Duodenal mucosa (tissue), 2 donors: Measurements from ENCODE around the gene ATP5ME.

Source experiments
- H3K27ac ChIP-seq: one replicate; pipeline ENCODE4 v1.7.0; 2013; ENCODE audit warnings: low read depth, low read length
- H3K27me3 ChIP-seq, 2 donors: one replicate each; pipeline ENCODE4 v1.7.0; 2013; ENCODE audit warnings: low read length in 2 of 2, control low read depth in 1 of 2; ENCODE audit not compliant: insufficient read depth in 2 of 2, control insufficient read depth in 1 of 2
- H3K36me3 ChIP-seq, 2 donors: one replicate each; pipeline ENCODE4 v1.7.0; 2013; ENCODE audit warnings: low read length in 2 of 2, control low read depth in 1 of 2; ENCODE audit not compliant: insufficient read depth in 2 of 2, control insufficient read depth in 1 of 2
- H3K4me1 ChIP-seq, 2 donors: one replicate each; pipeline ENCODE4 v1.7.0; 2013; ENCODE audit warnings: low read length in 2 of 2, control low read depth in 1 of 2; ENCODE audit not compliant: insufficient read depth in 2 of 2, control insufficient read depth in 1 of 2
- H3K4me3 ChIP-seq, 2 donors: one replicate each; pipeline ENCODE4 v1.7.0; 2013; ENCODE audit warnings: low read length in 2 of 2, low read depth in 1 of 2
- H3K9ac ChIP-seq, 2 donors: one replicate each; pipeline ENCODE4 v1.7.0; 2013; ENCODE audit warnings: low read length in 2 of 2, low read depth in 1 of 2
- H3K9me3 ChIP-seq, 2 donors: one replicate each; pipeline ENCODE4 v1.7.0; 2013; ENCODE audit warnings: low read length in 2 of 2, control low read depth in 1 of 2; ENCODE audit not compliant: control insufficient read depth in 1 of 2

ATP5ME gene

DNA sequence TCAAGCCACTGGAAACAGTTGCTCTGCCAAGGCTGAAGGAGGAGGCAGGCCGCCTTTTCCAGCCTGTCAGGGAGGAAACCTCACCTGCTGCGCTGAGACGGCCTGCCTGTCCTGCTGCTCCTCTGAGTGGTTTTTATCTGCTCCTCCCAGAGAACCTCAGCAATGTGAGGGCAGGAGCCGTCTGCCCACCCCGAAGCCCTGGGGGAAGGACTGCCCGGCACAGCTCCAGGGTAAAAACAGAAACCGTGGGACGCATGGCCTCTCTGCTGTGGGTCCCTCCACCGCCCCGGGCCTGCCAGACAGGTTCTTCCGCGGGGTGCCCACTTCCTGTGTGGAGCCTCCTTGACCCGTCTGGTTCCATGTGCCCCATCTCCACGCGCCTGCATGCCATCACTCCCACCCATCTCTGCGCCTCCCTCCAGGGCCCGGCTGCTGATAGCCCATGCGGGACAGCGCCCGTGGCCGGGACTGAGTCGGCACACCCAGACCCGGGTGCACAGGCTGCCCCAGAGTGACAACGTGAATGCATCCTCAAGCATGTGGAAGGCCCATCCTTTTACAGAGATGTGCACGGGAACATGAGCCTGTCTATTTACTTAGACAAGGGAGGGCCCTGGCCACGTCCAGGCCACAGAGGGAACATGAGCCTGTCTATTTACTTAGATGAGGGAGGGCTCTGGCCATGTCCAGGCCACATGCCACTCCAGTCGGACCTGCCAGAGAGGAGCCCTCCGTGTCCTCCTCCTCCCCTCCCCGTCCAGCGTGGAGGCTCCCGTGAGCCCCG lies 18.9 kb upstream of the ATP5ME start:
- Histone ChIP-seq H3K4me3 (no peak overlapping the region), H3K36me3 (no peaks in the 10 kb centered on the region), H3K4me1 (peaks cover 16 to 17% of the 10 kb centered on the region in 2 donors), H3K9ac (no peak overlapping the region), H3K9me3 (no peaks in the 10 kb centered on the region), H3K27me3 (no peaks in the 10 kb centered on the region), H3K27ac (no peak overlapping the region)

DNA sequence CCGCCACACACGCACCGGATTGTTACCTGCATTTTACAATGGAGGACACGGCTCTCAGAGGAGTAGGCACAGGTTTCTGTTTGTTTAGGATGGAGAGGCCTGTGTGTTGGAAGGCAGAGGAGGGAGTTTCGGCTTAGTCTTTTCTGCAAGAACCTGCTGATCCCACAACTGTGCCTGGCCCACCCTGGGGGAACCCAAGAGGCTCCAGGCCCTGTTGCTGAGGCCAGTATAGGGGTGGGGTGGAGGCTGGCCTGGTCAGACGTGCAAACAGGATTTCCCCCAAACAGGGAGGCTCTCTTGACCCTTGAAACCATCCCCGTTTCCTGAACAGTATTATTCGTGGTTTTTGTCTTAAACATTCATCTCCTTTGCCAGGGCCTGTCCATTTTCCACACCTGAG lies 15.6 kb upstream of the ATP5ME start:
- H3K9me3 ChIP-seq = no peaks in the 10 kb centered on the region
- H3K27ac ChIP-seq = no peak overlapping the region
- H3K4me1 ChIP-seq = peaks cover 31 to 33% of the 10 kb centered on the region in 2 donors
- peak overlapping the region; percentile 58 to 60 for H3K9ac ChIP-seq
- peak overlapping the region; percentile 58 to 64 for H3K4me3 ChIP-seq
- H3K27me3 ChIP-seq = no peaks in the 10 kb centered on the region
- H3K36me3 ChIP-seq = no peaks in the 10 kb centered on the region

DNA sequence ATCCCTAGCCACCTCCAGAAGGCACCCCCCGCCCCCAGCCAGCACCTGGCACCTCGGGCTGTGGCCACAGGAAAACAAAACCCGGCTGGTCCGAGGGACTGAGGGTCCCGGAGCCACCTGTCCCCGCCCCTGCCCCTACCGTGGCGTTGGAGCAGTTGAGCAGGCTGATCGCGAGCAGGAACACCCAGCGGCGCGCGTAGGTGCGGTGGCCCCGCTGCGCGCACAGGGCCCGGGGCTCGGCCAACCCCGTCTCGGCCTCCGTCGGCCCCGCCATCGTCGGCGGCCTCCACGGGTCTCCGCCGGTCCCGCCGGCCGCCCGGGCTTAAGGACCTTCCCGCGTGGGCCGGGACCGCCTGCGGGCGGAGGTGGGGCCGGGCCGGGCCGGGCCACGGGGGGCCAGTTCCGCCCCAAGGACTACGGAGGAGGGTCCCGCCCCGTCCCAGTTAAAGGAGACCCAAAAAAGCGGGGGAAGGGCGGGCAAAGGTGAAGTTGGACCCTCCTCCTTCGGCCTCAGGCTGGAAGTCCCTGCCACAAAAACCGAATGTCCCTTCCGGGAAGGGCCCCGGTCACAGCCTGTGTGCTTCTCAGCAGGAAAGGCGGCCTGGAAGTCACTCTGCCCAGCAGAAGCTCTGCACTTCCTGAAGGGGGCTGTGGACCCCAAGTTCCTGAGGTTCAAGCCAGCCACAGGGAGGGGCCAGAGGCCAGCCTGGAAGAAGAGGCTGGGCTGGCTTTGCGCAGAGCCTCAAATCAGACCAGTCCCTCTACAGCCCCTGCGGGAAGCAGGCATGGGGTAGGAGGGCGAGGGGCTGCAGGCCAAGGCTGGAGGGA lies 15.0 kb upstream of the ATP5ME start, which contains the start of gene SLC49A3:
TSS of gene SLC49A3 (minus strand) at position 298 of the 828 bp plus-strand sequence. CDS start at position 274, 24 bp downstream.
- Histone ChIP-seq H3K36me3 (no peaks in the 10 kb centered on the region), H3K4me1 (peaks cover 33 to 36% of the 10 kb centered on the region in 2 donors), H3K4me3 (peak within 1 kb of the TSS; percentile 58 to 64), H3K9ac (peak within 1 kb of the TSS; percentile 58 to 60), H3K27ac (peak within 1 kb of the TSS; percentile 42), H3K9me3 (no peaks in the 10 kb centered on the region), H3K27me3 (no peaks in the 10 kb centered on the region)

DNA sequence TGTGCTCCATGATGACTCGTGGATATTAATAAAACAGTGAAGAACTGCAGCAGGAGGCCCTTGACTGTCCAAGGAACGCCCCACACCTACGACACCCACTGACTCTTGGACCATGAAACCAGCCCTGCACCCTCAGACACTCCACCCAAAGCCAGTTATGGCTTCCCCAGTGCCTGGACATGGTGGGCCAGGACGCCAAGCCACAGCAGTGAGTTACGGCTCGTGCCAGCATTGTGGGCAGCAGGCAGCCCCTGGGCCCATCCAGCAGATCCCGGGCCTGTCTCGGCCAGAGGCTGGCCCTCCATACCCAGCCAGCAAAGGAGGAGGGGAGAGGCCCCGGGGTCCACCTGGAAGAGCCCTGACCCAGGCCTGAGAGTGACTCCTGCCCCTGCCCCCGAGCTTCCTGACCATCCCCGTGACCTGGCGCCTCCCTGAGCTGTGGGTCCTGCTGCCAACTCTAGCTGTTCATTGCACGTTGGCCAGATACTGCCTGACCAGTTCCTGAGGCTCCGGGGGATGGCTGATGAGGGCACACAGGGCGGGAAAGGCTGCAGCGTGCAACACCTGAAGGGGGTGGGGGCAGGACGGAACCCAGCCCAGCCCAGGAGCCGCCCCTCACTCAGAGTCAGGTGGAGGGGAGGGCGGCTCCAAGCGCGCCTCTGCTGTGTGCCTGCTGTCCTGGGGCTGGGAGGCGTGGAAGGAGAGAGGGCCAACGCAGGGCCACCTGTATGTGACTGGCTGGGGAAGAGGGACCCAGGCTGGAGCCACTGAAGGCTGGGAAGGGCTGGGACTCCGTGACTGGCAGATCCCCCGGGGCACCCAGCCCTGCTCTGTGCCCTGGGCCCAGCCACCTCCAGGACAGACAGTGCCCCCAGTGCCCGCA lies 14.1 kb upstream of the ATP5ME start:
- H3K9ac ChIP-seq = peak overlapping the region; percentile 58 to 60

DNA sequence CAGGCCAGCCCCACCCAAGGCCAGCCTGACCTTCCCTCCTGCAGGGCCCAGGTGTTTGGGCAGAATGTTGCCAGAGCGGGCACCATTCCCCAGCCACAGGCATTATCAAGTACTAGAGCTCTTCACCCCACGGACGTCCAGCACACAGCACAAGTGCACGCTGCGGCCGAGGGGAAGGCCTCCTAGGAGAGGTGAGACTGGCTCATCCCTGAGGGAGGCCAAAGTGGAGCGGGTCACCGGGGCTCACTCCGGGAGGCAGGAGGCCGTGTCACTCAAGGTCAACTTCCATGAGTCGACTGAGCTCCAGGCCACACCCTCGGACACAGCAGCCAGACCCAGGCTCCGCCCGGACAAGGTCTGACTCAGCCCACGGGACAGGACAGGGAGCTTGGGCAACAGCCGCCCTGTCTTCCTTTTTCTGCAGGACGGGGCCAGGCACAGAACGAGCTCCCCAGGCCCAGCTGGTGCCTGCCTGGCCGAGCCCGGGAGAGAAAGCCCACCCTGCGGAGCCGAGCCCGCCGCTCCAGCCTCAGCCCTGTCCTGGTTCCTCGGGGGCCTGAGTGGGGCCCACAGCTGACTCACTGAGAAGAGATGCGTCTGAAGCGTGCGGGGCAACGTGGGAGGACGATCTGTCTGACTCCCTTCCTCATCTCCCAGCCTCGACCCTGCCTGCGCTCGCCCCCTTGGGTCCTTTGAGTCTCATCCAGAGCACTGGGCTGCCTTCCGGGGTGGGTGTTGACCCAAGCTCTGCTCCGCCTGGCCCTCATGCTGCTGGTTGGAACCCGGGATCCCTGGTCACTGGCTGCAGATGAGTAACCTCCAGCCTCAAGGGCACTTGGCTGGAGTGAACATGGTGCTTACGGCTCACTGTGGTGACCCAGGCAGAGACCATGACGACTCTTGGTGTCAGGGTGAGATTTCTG lies 13.2 kb upstream of the ATP5ME start:
- Histone ChIP-seq H3K4me1 (peaks cover 50 to 54% of the 10 kb centered on the region in 2 donors), H3K36me3 (no peaks in the 10 kb centered on the region), H3K9ac (peak overlapping the region in 1 of 2 donors; percentile 47), H3K27ac (peak overlapping the region; percentile 48), H3K4me3 (peak overlapping the region; percentile 18 to 64), H3K27me3 (no peaks in the 10 kb centered on the region), H3K9me3 (no peaks in the 10 kb centered on the region)

More for the DNA sequence above, 14.1 kb upstream of the ATP5ME start:
- Histone ChIP-seq H3K27me3 (no peaks in the 10 kb centered on the region), H3K27ac (peak overlapping the region; percentile 42), H3K36me3 (no peaks in the 10 kb centered on the region), H3K4me1 (peaks cover 41 to 45% of the 10 kb centered on the region in 2 donors), H3K4me3 (peak overlapping the region; percentile 58 to 64), H3K9me3 (no peaks in the 10 kb centered on the region)

DNA sequence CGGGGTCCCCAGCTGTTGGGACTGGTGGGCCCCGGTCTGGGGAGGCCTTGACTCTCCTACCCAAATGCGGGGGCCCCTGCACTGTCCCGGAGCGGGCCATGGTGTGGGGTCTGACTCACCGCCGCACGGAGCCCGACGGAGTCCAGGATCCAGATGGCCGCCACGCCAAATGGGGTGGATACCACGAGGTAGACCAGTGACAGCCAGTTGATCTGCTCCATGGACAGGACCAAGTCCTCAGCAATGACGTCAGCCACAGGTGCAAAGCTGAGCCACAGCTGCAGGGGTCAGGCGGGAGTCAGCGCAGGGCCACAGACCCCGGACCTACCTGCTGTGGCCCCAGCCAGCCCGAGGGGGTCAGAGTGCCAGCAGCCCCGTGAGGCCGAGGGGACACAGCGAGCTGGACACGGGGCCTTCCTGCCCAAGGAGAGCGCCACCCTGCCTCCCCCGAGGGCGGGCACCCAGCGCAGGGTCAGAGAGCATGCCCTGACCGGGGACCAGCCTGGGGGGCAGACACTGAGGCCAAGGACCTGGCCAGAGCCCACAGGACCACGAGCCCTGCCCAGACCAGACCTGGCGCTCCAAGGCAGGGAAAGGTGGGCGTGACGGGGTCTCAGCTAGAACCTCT lies 12.5 kb upstream of the ATP5ME start:
- H3K4me1 ChIP-seq = peaks cover 54 to 60% of the 10 kb centered on the region in 2 donors
- no peak overlapping the region for H3K27ac ChIP-seq
- H3K9me3 ChIP-seq = no peaks in the 10 kb centered on the region
- H3K9ac ChIP-seq = no peak overlapping the region
- H3K4me3 ChIP-seq = no peak overlapping the region
- H3K36me3 ChIP-seq = no peaks in the 10 kb centered on the region
- H3K27me3 ChIP-seq = no peaks in the 10 kb centered on the region

DNA sequence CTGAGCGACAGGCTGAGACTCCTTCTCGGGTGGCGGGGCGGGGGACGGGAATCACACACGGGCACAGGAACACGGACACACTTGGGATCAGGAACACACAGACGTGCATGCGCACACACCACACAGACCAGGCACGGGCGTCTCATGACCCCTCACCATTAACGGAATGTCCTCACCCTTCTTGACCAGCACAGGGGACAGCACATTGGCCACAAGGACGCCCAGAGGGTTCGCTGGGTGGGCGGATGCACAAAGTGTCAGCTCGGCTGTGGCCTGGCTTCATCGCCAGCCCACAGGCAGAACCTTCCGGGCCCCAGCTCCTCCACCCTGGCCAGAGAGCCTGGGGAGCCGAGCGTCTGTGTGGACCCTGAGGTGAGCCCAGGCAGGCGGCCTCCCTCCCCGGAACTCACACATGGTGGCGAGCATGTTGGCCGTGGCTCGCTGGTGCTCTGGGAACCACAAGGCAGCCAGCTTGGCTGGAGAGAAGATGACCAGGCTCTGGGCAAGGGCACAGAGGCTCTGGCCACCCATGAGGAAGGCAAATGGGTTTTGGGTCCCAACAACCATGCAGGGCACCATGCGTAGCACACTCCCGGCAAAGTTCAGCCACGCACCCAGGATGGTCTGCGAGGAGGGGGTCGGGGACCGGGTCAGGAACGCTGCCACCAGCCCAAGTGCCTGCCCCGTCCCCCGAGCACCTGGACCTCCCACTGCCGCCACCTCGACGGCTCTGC lies 11.8 kb upstream of the ATP5ME start:
- Histone ChIP-seq H3K9ac (no peak overlapping the region), H3K36me3 (no peaks in the 10 kb centered on the region), H3K27me3 (no peaks in the 10 kb centered on the region), H3K27ac (no peak overlapping the region), H3K9me3 (no peaks in the 10 kb centered on the region), H3K4me1 (peaks cover 54 to 61% of the 10 kb centered on the region in 2 donors), H3K4me3 (no peak overlapping the region)

DNA sequence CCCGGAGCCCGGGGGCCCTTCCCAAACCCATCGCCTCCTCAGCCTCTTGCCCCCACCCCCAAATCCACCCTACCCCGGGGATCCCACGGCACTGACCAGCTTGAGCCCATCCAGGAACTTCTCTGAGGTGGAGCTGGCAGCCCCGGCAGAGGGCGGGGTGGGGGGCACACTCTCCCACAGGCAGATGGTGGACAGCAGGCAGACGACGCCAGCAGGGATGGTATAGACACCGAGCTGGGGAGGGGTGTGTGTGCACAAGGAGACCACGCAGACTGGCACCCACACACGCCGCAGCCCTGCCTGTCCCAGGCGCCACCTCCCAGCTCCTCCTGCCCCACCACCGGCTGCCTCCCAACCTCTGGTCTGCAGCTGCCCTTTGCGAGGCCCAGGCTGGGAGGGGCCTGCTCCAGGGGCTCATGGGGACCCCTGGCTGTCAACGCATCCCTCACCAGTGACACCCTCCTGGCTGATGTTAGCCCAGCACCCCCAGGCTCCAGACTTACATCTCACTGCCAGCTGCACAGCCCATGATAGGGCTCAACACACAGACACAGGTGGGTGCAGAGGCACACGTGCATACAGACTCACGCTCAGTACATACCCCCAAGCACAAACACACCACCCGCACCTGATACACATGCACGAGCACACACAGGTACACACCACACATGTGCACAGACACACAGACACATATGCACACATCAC lies 10.7 kb upstream of the ATP5ME start:
- H3K27ac ChIP-seq = no peak overlapping the region

More for the DNA sequence above, 10.7 kb upstream of the ATP5ME start:
- no peaks in the 10 kb centered on the region for H3K36me3 ChIP-seq
- no peak overlapping the region for H3K9ac ChIP-seq
- no peaks in the 10 kb centered on the region for H3K27me3 ChIP-seq
- no peak overlapping the region for H3K4me3 ChIP-seq
- no peaks in the 10 kb centered on the region for H3K9me3 ChIP-seq
- peaks cover 56 to 67% of the 10 kb centered on the region in 2 donors for H3K4me1 ChIP-seq
